IPS DF 6.9 (cell line): ENCODE data around the gene SLC51B.

ENCODE experiments used
- DNase-seq: peaks from one replicate; pipeline ENCODE4 v3.0.0-alpha.2; 2013; ENCODE audit warnings: low read depth, low spot score
- H3K27ac ChIP-seq: one replicate; pipeline ENCODE4 v1.5.1; 2013; ENCODE audit warnings: low read length, control low read depth
- H3K27me3 ChIP-seq: 2 replicates; pipeline ENCODE4 v1.6.1; 2013; ENCODE audit warnings: mild to moderate bottlenecking, low read length; ENCODE audit not compliant: control insufficient read depth, insufficient read depth
- H3K36me3 ChIP-seq: 2 replicates; pipeline ENCODE4 v1.6.1; 2013; ENCODE audit warnings: low read length; ENCODE audit not compliant: control insufficient read depth, insufficient read depth
- H3K4me1 ChIP-seq: 2 replicates; pipeline ENCODE4 v1.6.1; 2013; ENCODE audit warnings: low read length; ENCODE audit not compliant: control insufficient read depth, insufficient read depth
- H3K4me3 ChIP-seq: 2 replicates; pipeline ENCODE4 v1.5.1; 2013; ENCODE audit warnings: mild to moderate bottlenecking, low read length
- H3K9me3 ChIP-seq: 2 replicates; pipeline ENCODE4 v1.6.1; 2013; ENCODE audit warnings: low read length, inconsistent platforms; ENCODE audit not compliant: control insufficient read depth, insufficient read depth
- WGBS: extraction: QIAGEN DNeasy Blood & Tissue Kit; methylation state at CpG from one replicate; pipeline ENCODE4 v1.1.7; 2013; ENCODE audit warnings: mixed read lengths, missing lambda C conversion rate; ENCODE audit not compliant: insufficient read length, insufficient coverage; 5-methylcytosine and 5-hydroxymethylcytosine counted together

SLC51B gene

DNA sequence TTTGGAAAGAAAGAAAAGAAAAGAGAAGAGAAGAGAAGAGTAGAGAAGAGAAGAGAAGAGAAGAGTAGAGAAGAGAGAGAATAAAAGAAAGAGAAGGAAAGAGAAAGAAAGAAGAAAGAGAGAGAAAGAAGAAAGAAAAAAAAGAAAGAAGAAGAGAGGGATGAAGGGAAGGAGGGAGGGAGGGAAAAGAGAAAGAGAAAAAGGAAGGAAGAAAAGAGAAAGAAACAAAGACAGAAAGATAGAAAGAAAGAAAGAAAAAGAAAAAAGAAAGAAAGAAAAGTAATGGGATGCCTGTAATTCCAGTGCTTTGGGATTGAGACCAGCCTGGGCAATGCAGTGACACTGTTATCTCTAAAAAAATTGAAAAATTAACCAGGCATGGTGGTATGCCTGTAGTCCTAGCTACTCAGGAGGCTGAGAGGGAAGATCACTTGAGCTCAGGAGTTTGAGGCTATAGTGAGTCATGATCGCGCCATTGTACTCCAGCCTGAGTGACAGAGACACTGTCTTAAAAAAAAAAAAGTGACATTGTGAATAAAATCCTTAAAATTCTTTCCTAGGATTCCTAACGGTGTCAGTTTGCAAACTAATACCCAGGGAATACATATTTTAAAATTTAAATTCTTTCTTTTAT lies 20.9 kb downstream of the SLC51B start:
- no CpG with 5 or more reads among the region's 3 CpGs for WGBS
- Histone ChIP-seq H3K4me1 (peaks cover 5% of the 10 kb centered on the region), H3K27me3 (no peaks in the 10 kb centered on the region), H3K27ac (no peak overlapping the region), H3K36me3 (no peaks in the 10 kb centered on the region; the same call in 1 of the 2 replicates), H3K9me3 (no peaks in the 10 kb centered on the region), H3K4me3 (no peak overlapping the region)
- DNase-seq = no peak

DNA sequence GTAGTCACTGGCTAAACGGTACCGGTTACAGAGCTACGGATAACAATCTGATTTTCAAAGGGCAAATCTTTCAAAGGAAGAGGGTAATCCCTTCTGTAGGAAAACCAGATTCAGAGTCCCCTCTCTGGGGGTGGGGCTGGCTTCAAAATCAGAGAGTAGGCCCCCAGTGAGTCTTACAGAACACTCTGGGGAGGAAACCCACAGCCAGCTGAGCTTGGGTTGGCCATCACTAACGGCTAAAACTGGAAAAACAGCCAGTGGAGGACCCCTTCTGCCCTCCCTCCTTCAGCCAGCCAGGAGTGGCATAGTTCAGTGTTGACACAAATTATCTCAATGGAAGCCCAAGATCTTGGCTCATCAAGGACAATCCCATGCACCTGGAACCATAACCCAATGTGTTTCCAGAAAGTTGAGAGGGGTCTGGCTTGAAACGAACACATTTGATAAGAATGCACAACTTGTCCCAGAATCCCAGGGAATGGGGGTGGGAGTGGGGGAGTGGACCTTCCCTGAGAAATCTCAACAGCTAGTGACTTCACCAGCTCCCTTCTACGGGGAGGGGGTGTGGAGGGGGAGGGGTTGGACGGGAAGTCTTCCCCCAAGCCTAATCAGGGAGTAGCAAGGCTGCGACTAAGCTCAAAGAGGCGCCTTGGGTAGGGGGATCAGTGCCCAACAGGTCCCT lies 21.6 kb downstream of the SLC51B start:
- H3K4me3 ChIP-seq = peak overlapping the region; percentile 81; the same call in 1 of the 2 replicates
- H3K36me3 ChIP-seq = no peaks in the 10 kb centered on the region; the same call in 1 of the 2 replicates
- WGBS = no CpG with 5 or more reads among the region's 9 CpGs
- H3K27ac ChIP-seq = no peak overlapping the region
- H3K9me3 ChIP-seq = no peaks in the 10 kb centered on the region
- no peaks in the 10 kb centered on the region for H3K27me3 ChIP-seq
- peaks cover 9% of the 10 kb centered on the region for H3K4me1 ChIP-seq
- no peak for DNase-seq

DNA sequence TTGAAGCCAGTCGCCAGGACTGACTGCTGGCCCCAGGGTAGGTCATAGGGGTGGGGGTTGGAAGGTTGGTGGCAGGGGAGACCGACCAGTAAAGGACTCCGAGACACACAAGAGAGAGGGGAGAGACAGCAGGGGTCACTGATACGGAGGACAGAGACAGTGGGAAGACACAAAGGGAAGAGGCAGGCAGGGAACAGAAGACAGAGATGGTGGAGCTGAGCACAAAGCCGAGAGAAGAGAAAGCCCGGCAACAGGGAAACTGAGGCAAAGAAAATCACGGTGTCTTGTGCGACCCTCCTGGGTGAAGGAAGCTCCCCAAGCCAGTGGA lies 22.1 kb downstream of the SLC51B start:
- Histone ChIP-seq H3K36me3 (no peaks in the 10 kb centered on the region; the same call in 1 of the 2 replicates), H3K9me3 (no peaks in the 10 kb centered on the region), H3K27ac (no peak overlapping the region), H3K4me3 (peak overlapping the region; percentile 81), H3K4me1 (peaks cover 9% of the 10 kb centered on the region), H3K27me3 (no peaks in the 10 kb centered on the region)
- DNase-seq = no peak
- WGBS = no CpG with 5 or more reads among the region's 8 CpGs

DNA sequence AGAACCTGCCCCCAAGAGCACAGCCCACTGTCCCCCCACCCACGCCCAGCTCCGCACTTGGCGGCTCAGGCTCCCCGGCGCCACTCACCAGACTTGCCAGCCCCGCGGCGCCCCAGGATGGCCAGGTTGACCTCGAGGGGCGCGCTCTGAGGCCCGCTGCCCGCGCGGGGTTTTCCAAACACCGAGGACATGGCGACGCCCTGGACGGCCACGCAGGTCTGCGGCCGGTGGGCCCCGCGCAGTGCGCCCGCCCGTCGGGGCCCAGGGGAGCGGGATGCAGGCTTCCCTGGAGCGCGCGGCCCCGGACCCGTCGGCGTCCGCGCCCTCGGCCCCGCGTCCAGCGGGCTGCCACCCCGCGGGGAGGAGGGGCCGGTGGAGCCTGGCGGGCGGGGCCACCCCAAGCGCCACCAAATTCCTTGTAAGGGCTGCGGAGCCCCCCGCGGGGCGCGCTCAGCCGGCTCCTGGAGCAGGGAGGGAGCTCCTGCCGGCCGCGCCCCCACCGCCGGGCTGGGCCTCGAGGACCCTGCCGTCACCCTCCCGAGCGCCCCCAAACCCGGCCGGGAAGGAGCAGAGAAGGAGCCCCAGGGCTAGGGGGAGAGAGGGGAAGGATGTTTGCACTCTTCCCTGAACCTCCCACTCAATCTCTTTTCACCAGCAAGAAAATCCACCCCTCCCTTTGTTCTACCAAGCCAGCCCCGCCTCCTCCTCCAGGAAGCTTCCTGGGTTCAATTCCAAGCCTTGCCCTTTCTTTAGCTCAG lies 22.6 kb downstream of the SLC51B start, which contains the start of gene RASL12:
Gene RASL12 (minus strand): TSS at position 347 of the 758 bp plus-strand sequence. CDS start 156 bp downstream, at position 191.
- WGBS = no CpG with 5 or more reads among the region's 66 CpGs
- Histone ChIP-seq H3K27ac (no peak within 1 kb of the TSS), H3K4me1 (peaks cover 9% of the 10 kb centered on the region), H3K27me3 (no peaks in the 10 kb centered on the region), H3K9me3 (no peaks in the 10 kb centered on the region), H3K36me3 (no peaks in the 10 kb centered on the region; the same call in 1 of the 2 replicates), H3K4me3 (peak within 1 kb of the TSS; percentile 81)
- no peak for DNase-seq

DNA sequence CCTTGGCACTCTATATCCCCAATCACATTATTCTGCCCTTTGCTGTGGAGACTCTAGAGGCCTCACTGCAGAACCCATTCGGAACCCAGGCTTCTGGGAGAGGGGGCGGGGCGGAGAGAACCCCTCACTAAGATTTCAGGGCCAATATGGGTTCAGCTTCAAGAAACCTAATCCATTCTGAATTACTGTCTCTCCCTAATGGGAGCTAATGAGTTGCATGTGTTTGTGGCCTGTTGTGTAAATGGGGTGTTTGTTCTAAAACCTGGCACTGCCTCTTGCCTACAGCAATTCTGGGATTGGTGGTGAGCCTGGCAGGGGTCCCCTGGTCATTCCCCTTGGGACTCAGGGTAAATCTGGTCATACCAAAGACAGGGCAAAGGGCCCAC lies 23.2 kb downstream of the SLC51B start:
- Histone ChIP-seq H3K4me3 (no peak overlapping the region; the same call in 1 of the 2 replicates), H3K9me3 (no peaks in the 10 kb centered on the region), H3K27ac (no peak overlapping the region), H3K27me3 (no peaks in the 10 kb centered on the region), H3K4me1 (peaks cover 9% of the 10 kb centered on the region), H3K36me3 (no peaks in the 10 kb centered on the region; the same call in 1 of the 2 replicates)
- DNase-seq = no peak
- no CpG with 5 or more reads among the region's 3 CpGs for WGBS

DNA sequence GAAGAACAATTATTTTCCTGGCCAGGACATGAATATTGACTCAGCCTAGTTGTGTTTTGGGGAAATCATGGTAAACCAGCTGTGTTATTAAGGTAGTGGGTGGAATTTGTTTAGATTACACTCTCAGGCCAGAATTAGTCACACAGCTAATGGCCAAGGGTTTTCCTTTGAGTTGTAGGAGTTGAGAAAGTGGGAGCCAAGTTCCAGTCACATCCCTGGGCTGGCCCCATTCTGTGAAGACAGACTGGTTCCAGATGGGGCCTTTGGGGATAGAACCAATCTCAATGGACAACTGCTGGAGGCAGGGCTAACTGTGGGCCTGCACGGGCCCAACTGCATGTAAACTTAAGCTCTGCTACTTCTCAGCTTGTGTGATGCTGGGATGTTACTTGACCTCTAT lies 24.0 kb downstream of the SLC51B start:
- peaks cover 9% of the 10 kb centered on the region for H3K4me1 ChIP-seq
- no peaks in the 10 kb centered on the region for H3K9me3 ChIP-seq
- no peak for DNase-seq
- WGBS = no CpG with 5 or more reads among the region's 1 CpG
- H3K27me3 ChIP-seq = no peaks in the 10 kb centered on the region
- H3K4me3 ChIP-seq = no peak overlapping the region
- no peaks in the 10 kb centered on the region; the same call in 1 of the 2 replicates for H3K36me3 ChIP-seq
- H3K27ac ChIP-seq = no peak overlapping the region

DNA sequence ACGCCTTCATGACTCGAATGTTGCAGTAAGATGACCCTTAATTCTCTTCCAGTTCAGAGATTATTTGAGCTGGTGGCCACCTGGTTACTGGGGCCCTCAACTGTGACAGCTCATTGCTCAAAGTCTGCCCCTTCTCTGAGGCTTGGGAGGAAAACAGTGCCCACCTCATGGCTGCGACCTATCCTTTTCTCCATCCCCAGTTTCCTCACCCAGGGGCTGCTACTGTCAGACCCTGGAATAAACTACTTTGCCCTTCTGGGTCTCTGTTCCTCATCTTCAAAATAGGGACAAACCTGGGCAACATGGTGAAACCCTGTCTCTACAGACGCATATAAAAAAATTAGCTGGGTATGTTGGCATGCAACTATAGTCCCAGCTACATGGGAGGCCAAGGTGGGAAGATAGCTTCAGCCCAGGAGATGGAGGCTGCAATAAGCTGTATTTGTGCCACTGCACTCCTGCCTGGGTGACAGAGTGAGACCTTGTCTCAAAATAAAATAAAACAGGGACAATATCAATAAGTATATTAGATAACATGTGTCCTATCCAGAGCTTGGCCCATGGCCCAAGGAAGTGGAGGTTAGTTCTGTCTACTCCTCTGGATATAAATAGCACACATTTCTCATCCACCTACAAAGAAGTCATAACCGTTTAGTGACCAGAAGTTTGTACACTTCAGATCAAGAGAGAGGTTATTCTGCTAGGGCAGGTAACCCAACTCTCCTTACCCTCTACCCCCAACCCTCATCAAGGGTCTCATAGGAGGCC lies 24.8 kb downstream of the SLC51B start:
- no peak for DNase-seq
- Histone ChIP-seq H3K9me3 (no peaks in the 10 kb centered on the region), H3K27ac (no peak overlapping the region), H3K4me1 (peaks cover 9% of the 10 kb centered on the region), H3K4me3 (no peak overlapping the region), H3K27me3 (no peaks in the 10 kb centered on the region), H3K36me3 (no peaks in the 10 kb centered on the region; the same call in 1 of the 2 replicates)
- WGBS = no CpG with 5 or more reads among the region's 5 CpGs

DNA sequence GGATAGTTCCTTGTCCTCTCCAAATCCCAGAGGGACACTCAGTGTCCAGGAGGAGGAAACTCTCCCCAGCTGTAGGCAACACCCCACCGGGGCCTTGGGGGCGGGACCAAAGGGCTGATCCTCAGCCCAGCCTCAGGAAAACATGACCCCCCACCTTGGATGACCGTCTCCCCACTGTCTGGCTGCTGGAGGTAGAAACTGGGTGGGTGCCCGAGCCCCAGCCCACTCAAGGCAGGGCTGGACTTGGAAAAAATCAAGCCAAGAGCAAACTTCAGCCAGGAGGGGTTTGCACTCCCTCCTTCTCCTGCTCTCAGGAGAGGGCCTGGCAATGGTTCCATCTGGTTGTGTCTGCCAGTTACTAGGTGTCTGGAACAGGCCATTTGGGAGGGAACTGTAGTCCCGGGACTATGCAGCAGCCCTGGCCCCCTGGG lies 26.2 kb downstream of the SLC51B start:
- DNase-seq = no peak
- no CpG with 5 or more reads among the region's 5 CpGs for WGBS
- Histone ChIP-seq H3K27me3 (no peaks in the 10 kb centered on the region), H3K4me3 (no peak overlapping the region), H3K9me3 (no peaks in the 10 kb centered on the region), H3K36me3 (no peaks in the 10 kb centered on the region; the same call in 1 of the 2 replicates), H3K27ac (no peak overlapping the region), H3K4me1 (peaks cover 9% of the 10 kb centered on the region)

DNA sequence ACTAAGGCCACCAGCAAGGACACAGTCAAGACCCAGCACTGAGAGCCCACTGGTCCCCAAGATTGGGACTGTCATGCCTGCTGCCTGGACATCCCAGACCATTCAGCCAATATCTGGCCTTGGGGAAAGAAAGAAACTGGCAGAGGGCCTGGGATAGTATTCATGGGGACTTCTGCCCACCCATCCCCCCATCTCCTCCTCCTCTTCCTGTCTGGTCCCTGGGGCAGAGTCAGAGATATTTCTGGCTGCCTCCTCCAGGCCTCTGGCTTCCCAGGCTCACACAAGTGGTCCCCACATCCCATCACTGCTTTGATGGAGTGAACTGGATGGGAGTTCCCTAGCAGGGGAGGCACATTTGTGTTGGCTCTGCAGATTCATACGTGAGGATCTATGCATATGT lies 26.8 kb downstream of the SLC51B start:
- WGBS = no CpG with 5 or more reads among the region's 1 CpG
- H3K27ac ChIP-seq = no peak overlapping the region
- H3K4me1 ChIP-seq = peaks cover 6% of the 10 kb centered on the region
- no peaks in the 10 kb centered on the region for H3K9me3 ChIP-seq
- H3K4me3 ChIP-seq = no peak overlapping the region
- peaks cover under 1% of the 10 kb centered on the region; the same call in 1 of the 2 replicates for H3K36me3 ChIP-seq
- DNase-seq = no peak
- H3K27me3 ChIP-seq = no peaks in the 10 kb centered on the region

DNA sequence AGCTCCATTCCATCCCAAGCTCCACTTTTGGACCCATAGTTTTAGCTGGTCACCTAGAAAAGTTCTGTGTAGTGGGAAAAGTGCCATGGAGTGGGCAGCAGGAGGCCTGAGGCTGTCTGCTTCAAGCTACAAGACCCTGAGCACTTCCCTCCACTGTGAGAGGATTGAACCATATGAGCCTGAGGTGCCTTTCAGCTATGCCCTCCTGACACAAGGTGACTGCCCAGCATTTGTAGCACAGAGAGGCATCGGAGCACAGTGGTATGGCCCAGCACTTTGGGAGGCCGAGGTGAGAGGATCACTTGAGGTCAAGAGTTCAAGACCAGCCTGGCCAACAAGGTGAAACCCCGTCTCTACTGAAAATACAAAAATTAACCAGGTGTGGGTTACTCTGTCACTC lies 27.4 kb downstream of the SLC51B start:
- Histone ChIP-seq H3K36me3 (peaks cover 2% of the 10 kb centered on the region; the same call in 1 of the 2 replicates), H3K4me3 (no peak overlapping the region), H3K27ac (no peak overlapping the region), H3K9me3 (no peaks in the 10 kb centered on the region), H3K27me3 (no peaks in the 10 kb centered on the region), H3K4me1 (peaks cover 5% of the 10 kb centered on the region; the same call in 1 of the 2 replicates)
- WGBS = no CpG with 5 or more reads among the region's 3 CpGs
- DNase-seq = no peak
